Prostate gland (tissue), 2 donors: ENCODE data around the gene LHPP. TPM values are rescaled to one million over a fixed set of nuclear protein-coding genes. Genes with fewer than 3 reads are reported as not detected.

ENCODE experiments used
- DNase-seq: peaks from one replicate; pipeline ENCODE4 v3.0.0-alpha.2; 2019; ENCODE audit warnings: low spot score
- H3K27ac ChIP-seq, 2 donors: fragments of 200-600 bp; sonication (generic); 2 replicates each; pipeline ENCODE4 v1.5.1; 2017 to 2019
- H3K27me3 ChIP-seq: fragments of 200-600 bp; sonication (generic); replicated peaks from 2 replicates; pipeline ENCODE4 v1.5.1; 2019; ENCODE audit not compliant: insufficient read depth
- H3K36me3 ChIP-seq, 2 donors: fragments of 200-600 bp; sonication (generic); 1 replicate in 1 of 2; 2 replicates in 1 of 2; pipeline versions ENCODE4 v1.5.1 to v1.8.1; 2017 to 2019
- H3K4me1 ChIP-seq: fragments of 200-600 bp; sonication (generic); replicated peaks from 2 replicates; pipeline ENCODE4 v1.5.1; 2019
- H3K4me3 ChIP-seq, 2 donors: fragments of 200-600 bp; sonication (generic); 2 replicates each; pipeline ENCODE4 v1.5.1; 2017 to 2019
- H3K9me3 ChIP-seq: fragments of 200-600 bp; sonication (generic); 2 replicates; pipeline ENCODE4 v1.5.1; 2017
- CTCF ChIP-seq, 4 experiments: fragments of 200-600 bp in 2 of 4; fragments of 450-650 bp in 2 of 4; sonication (generic) in 2 of 4; IDR thresholded peaks; 1 replicate in 3 of 4; 2 replicates in 1 of 4; pipeline ENCODE4 v1.5.1; 2016 to 2019; ENCODE audit warnings: antibody characterized with exemption in 4 of 4, mild to moderate bottlenecking in 2 of 4, moderate library complexity in 2 of 4
- POLR2A ChIP-seq: fragments of 450-650 bp; IDR thresholded peaks from one replicate; pipeline ENCODE4 v1.6.1; 2016; ENCODE audit warnings: antibody characterized with exemption, mild to moderate bottlenecking
- POLR2AphosphoS5 ChIP-seq: sonication (generic); formaldehyde crosslinking; IDR thresholded peaks from one replicate; pipeline ENCODE4 v1.6.1; 2017; ENCODE audit warnings: antibody characterized with exemption
- WGBS: methylation state at CpG from one replicate; pipeline ENCODE4 v1.1.5; 2018; 5-methylcytosine and 5-hydroxymethylcytosine counted together
- intact Hi-C: fragments of 100-400 bp; cut with DNase I; formaldehyde crosslinking; loops from one replicate; pipeline ENCODE4 v1.14.2; 2022
- total RNA-seq, 2 donors: library from RNA; depleted of rRNA; stranded (reverse); fragments of >200 nt; gene quantifications; one replicate each; pipeline ENCODE4 v1.1.0, GENCODE V29; 2016

LHPP gene
- total RNA-seq, 2 donors from 2014 or later = 21.9 to 43.3 TPM

- H3K4me3 ChIP-seq = no peak overlapping the region
- intact Hi-C loops = no loop called here
- no peaks in the 10 kb centered on the region for H3K36me3 ChIP-seq
- peaks cover 5% of the 10 kb centered on the region for H3K4me1 ChIP-seq
- DNase-seq = no peak
- H3K27me3 ChIP-seq = no peaks in the 10 kb centered on the region
- no peaks in the 10 kb centered on the region for H3K9me3 ChIP-seq
- no peak for TF ChIP-seq POLR2AphosphoS5
- TF ChIP-seq CTCF (IDR thresholded peaks at IDR 0.05) = no peak
- TF ChIP-seq POLR2A = no peak
- H3K27ac ChIP-seq = no peak overlapping the region
- 93% methylated on average over 14 of the region's 16 CpGs for WGBS
Measured at GRCh38 chr10:124557648-124558338, 96.2 kb downstream of the LHPP start.

- H3K4me1 ChIP-seq = peaks cover 5% of the 10 kb centered on the region
- peak overlapping the region in 1 of 2 donors; percentile 76 for H3K27ac ChIP-seq
- no peak for TF ChIP-seq POLR2AphosphoS5
- TF ChIP-seq CTCF (IDR thresholded peaks at IDR 0.05) = no peak
- no peak for TF ChIP-seq POLR2A
- WGBS = 90% methylated on average over 18 of the region's 23 CpGs
- DNase-seq = no peak
- intact Hi-C loops = no loop called here
- H3K4me3 ChIP-seq = no peak overlapping the region
- H3K36me3 ChIP-seq = no peaks in the 10 kb centered on the region
- H3K27me3 ChIP-seq = no peaks in the 10 kb centered on the region
- H3K9me3 ChIP-seq = no peaks in the 10 kb centered on the region
Measured at GRCh38 chr10:124558339-124559321, 97.0 kb downstream of the LHPP start.

- DNase-seq = no peak
- peak overlapping the region; percentile 62 to 76 for H3K27ac ChIP-seq
- no peaks in the 10 kb centered on the region for H3K36me3 ChIP-seq
- no peaks in the 10 kb centered on the region for H3K27me3 ChIP-seq
- intact Hi-C loops = no loop called here
- no peak for TF ChIP-seq POLR2A
- no peak for TF ChIP-seq POLR2AphosphoS5
- TF ChIP-seq CTCF (IDR thresholded peaks at IDR 0.05) = no peak
- no peaks in the 10 kb centered on the region for H3K9me3 ChIP-seq
- no peak overlapping the region for H3K4me3 ChIP-seq
- peaks cover 5% of the 10 kb centered on the region for H3K4me1 ChIP-seq
- WGBS = 80% methylated on average over 10 of the region's 11 CpGs
Measured at GRCh38 chr10:124559372-124560132, 97.9 kb downstream of the LHPP start.

DNA sequence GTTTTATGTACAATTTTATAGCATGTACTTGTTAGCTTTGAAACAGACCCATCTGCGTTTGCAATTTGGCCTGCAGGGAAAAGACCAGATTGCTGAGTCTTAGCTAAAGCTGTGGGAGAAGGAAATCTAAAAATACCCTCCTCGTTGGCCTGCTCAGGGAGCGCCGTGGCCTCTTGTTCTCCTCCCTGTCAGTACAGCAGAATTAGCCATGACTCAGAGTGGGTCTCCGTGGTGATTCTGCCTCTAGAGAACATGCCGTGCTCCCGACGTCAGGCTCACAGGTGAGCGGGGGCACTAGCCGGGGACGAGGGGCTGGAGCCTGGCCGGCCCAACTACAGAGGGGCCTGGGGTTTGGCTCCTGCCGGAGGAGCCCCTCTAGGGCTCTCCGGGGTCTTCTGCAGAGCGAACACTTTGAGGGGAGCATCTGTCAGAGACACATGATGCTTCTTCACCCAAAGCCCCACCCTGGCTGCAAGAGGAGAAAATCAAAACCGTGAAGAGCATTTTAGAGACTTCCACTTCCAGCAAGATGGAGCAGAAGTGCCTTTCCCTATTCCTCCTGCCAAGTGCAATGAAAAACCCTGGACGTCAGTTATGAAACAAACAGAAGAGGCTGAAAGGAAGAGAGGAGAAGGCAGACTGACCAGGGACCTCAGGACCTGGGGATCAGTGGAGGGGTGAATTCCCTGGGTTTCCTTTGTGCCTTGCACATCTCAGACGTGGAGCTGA, 98.9 kb downstream of the LHPP start:
- intact Hi-C loops = no loop called here
- Histone ChIP-seq H3K4me1 (peaks cover 5% of the 10 kb centered on the region), H3K4me3 (no peak overlapping the region), H3K9me3 (no peaks in the 10 kb centered on the region), H3K27ac (peak overlapping the region; percentile 62 to 76), H3K36me3 (no peaks in the 10 kb centered on the region), H3K27me3 (no peaks in the 10 kb centered on the region)
- TF ChIP-seq POLR2A (no peak), POLR2AphosphoS5 (peak; percentile 75), CTCF (IDR thresholded peaks at IDR 0.05) (no peak)
- peak; percentile 22 for DNase-seq
- 36% methylated on average over 18 of the region's 18 CpGs for WGBS
